GM18909 (cell line): ENCODE results near the gene PKP2.

Experiments used
- ATAC-seq: cut with Tn5 transposase; IDR thresholded peaks from one replicate; pipeline ENCODE4 v1.9.1; 2021; ENCODE audit warnings: mild to moderate bottlenecking; ENCODE audit not compliant: unreplicated experiment, poor library complexity

Gene PKP2

GRCh38 chr12:32765906-32766305, 130.7 kb downstream of the PKP2 start:
- no peak for ATAC-seq

GRCh38 chr12:32761716-32762115, 134.9 kb downstream of the PKP2 start:
- ATAC-seq = peak; percentile 60

DNA sequence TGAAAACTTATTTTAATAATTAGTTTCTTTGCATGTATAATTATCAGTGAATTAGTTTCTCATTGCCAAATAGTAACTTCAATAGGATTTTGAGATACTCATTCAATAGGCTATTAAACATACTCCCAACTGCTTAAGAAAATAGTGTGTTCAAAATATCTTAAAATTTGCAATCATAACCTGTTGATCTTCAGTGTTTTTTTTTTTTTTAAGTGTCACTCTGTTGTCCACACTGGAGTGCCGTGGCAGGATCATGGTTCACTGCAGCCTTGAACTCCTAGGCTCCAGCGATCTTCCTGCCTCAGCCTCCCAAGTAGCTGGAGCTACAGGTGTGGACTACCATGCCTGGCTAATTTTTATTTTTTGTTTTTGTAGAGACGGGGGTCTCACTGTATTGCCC, 139.4 kb downstream of the PKP2 start:
- ATAC-seq = no peak

GRCh38 chr12:32756476-32757066, 140.0 kb downstream of the PKP2 start:
- ATAC-seq = no peak

- peak; percentile 91 for ATAC-seq
Measured at GRCh38 chr12:32755654-32756475, 140.7 kb downstream of the PKP2 start, which contains the start of gene YARS2. Gene YARS2, minus strand, starts transcription at chr12:32755897. Its CDS starts 23 bp downstream, at chr12:32755874.

- peak; percentile 76 for ATAC-seq
Measured at GRCh38 chr12:32755051-32755653, 141.4 kb downstream of the PKP2 start.

- no peak for ATAC-seq
Measured at GRCh38 chr12:32754111-32754510, 142.5 kb downstream of the PKP2 start.

- ATAC-seq = no peak
Measured at GRCh38 chr12:32753605-32754004, 143.0 kb downstream of the PKP2 start.

DNA sequence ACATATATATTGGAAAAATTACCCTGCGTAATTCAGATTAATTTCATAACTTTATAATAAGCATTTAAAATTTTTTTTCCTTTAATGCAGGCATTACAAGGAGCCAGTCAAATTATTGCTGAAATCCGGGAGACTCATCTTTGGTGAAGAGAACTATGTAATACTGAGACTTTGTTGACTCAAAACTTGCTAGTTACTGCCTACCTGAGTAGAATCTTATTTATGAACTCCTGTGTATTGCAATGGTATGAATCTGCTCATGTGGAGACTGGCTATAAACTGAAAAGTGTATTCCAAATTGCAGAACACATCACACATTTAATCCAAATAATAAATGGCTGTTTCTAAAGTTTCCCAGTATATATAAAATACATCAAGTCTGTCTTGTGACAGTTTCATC, 153.3 kb downstream of the PKP2 start:
- no peak for ATAC-seq

DNA sequence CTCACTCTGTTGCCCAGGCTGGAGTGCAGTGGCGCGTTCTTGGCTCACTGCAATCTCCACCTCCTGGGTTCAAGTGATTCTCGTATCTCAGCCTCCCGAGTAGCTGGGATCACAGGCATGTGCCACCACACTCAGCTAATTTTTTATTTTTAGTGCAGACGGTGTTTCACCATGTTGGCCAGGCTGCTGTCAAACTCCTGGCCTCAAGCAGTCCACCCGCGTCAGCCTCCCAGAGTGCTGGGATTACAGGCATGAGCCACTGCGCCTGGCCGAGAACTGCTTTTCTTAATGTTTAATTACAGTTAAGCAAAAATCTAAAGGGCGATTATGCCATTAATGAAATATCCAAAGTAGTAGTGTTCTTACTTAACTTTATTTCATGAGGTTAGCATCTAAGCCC, 154.4 kb downstream of the PKP2 start:
- no peak for ATAC-seq
